B cell (primary cell): ENCODE measurements around the gene ATP8A2. TPM values are rescaled to one million over a fixed set of nuclear protein-coding genes. Genes with fewer than 3 reads are reported as not detected.

Source experiments
- ATAC-seq: fragments of 200-7000 bp; cut with Tn5 transposase; one replicate; pipeline ENCODE4 v1.10.0; 2021; ENCODE audit warnings: low read depth, mild to moderate bottlenecking, moderate number of reproducible peaks, moderate library complexity
- CTCF ChIA-PET: fragments of 350-600 bp; sonication (Branson Sonifier 250); formaldehyde crosslinking; loops from one replicate; lab custom pipeline; 2021; ENCODE audit warnings: antibody characterized with exemption, inconsistent platforms; lab: Charles Lee
- POLR2A ChIA-PET: fragments of 350-600 bp; sonication (Branson Sonifier 250); formaldehyde crosslinking; loops from one replicate; lab custom pipeline; 2021; ENCODE audit warnings: antibody characterized with exemption; lab: Charles Lee
- DNase-seq: peaks from one replicate; pipeline ENCODE4 v3.0.0; 2013
- H2AFZ ChIP-seq: 2 replicates; pipeline ENCODE4 v1.6.1; 2012; ENCODE audit warnings: mild to moderate bottlenecking, low read depth, low read length; ENCODE audit not compliant: insufficient read depth, poor library complexity, severe bottlenecking
- H3K27ac ChIP-seq, 2 donors: 1 replicate in 1 of 2; 2 replicates in 1 of 2; pipeline ENCODE4 v1.5.1; 2012 to 2013; ENCODE audit warnings: low read length in 2 of 2, mild to moderate bottlenecking in 2 of 2, moderate library complexity in 1 of 2
- H3K27me3 ChIP-seq, 4 experiments: fragments of 200-600 bp in 1 of 4; sonication (generic) in 1 of 4; replicated peaks in 1 of 4; 1 replicate in 2 of 4; 2 replicates in 2 of 4; pipeline versions ENCODE4 v1.6.1 to v1.7.0; 2013 to 2016; ENCODE audit warnings: low read length in 3 of 4, mild to moderate bottlenecking in 2 of 4, mixed read lengths in 1 of 4, moderate library complexity in 1 of 4; ENCODE audit not compliant: insufficient read depth in 4 of 4, control insufficient read depth in 3 of 4; ENCODE audit errors: control extremely low read depth in 1 of 4
- H3K36me3 ChIP-seq, 2 experiments: replicated peaks in 1 of 2; 1 replicate in 1 of 2; 2 replicates in 1 of 2; pipeline versions ENCODE4 v1.6.1 to v1.7.1; 2013; ENCODE audit warnings: low read length in 1 of 2; ENCODE audit not compliant: insufficient read depth in 2 of 2, control insufficient read depth in 1 of 2; ENCODE audit errors: control extremely low read depth in 1 of 2, extremely low read depth in 1 of 2
- H3K4me1 ChIP-seq, 2 donors: fragments of 200-600 bp in 1 of 2; sonication (generic) in 1 of 2; 1 replicate in 1 of 2; 2 replicates in 1 of 2; pipeline versions ENCODE4 v1.5.1 to v1.6.1; 2013 to 2017; ENCODE audit warnings: low read length in 2 of 2; ENCODE audit not compliant: control insufficient read depth in 2 of 2, insufficient read depth in 2 of 2
- H3K4me2 ChIP-seq: replicated peaks from 2 replicates; pipeline ENCODE3; 2012; ENCODE audit warnings: mild to moderate bottlenecking, low read depth, low read length; ENCODE audit not compliant: poor library complexity, severe bottlenecking
- H3K4me3 ChIP-seq, 5 experiments: fragments of 200-600 bp in 1 of 5; sonication (generic) in 1 of 5; 1 replicate in 3 of 5; 2 replicates in 2 of 5; pipeline versions ENCODE4 v1.5.1 to v1.7.0; 2011 to 2016; ENCODE audit warnings: low read length in 4 of 5, mild to moderate bottlenecking in 4 of 5, low read depth in 2 of 5, control low read depth in 1 of 5, moderate library complexity in 1 of 5; ENCODE audit not compliant: insufficient read depth in 1 of 5; ENCODE audit errors: control extremely low read depth in 1 of 5, extremely low read depth in 1 of 5
- H3K79me2 ChIP-seq: fragments of 200-600 bp; sonication (generic); one replicate; pipeline ENCODE4 v1.6.0; 2016; ENCODE audit warnings: low read length; ENCODE audit not compliant: control insufficient read depth, insufficient read depth
- H3K9ac ChIP-seq: fragments of 200-600 bp; sonication (generic); 2 replicates; pipeline ENCODE4 v1.6.1; 2017; ENCODE audit warnings: mild to moderate bottlenecking, low read length, moderate library complexity
- H3K9me3 ChIP-seq, 3 donors: one replicate each; pipeline versions ENCODE4 v1.6.1 to v1.7.1; 2013; ENCODE audit warnings: low read length in 2 of 3; ENCODE audit not compliant: control insufficient read depth in 2 of 3, insufficient read depth in 1 of 3; ENCODE audit errors: control extremely low read depth in 1 of 3
- H4K20me1 ChIP-seq: 2 replicates; pipeline ENCODE4 v1.6.0; 2012; ENCODE audit warnings: mild to moderate bottlenecking, low read length; ENCODE audit not compliant: insufficient read depth, control insufficient read depth, poor library complexity, severe bottlenecking
- H3K27ac Mint-ChIP-seq: one replicate; pipeline ENCODE4 v1.8.0; 2021; ENCODE audit warnings: mixed read lengths
- H3K27me3 Mint-ChIP-seq: one replicate; pipeline ENCODE4 v1.8.0; 2021; ENCODE audit warnings: mixed read lengths
- H3K4me1 Mint-ChIP-seq: one replicate; pipeline ENCODE4 v1.8.0; 2021; ENCODE audit warnings: mixed read lengths
- H3K4me3 Mint-ChIP-seq: one replicate; pipeline ENCODE4 v1.8.0; 2021; ENCODE audit warnings: mixed read lengths
- H3K9me3 Mint-ChIP-seq: one replicate; pipeline ENCODE4 v1.8.0; 2022; ENCODE audit warnings: mixed read lengths; ENCODE audit not compliant: insufficient read depth
- CTCF ChIP-seq: fragments of 200-600 bp; IDR thresholded peaks from one replicate; pipeline ENCODE4 v1.8.0; 2022; ENCODE audit warnings: antibody characterized with exemption, mild to moderate bottlenecking
- EZH2 ChIP-seq: IDR thresholded peaks from 2 replicates; pipeline ENCODE4 v1.6.1; 2012; ENCODE audit warnings: borderline replicate concordance, low read depth, mild to moderate bottlenecking, moderate library complexity, low read length; ENCODE audit not compliant: insufficient read depth, poor library complexity, severe bottlenecking
- WGBS: methylation state at CpG from one replicate; pipeline ENCODE4 v1.1.5; 2013; ENCODE audit warnings: missing lambda C conversion rate; ENCODE audit not compliant: insufficient coverage; 5-methylcytosine and 5-hydroxymethylcytosine counted together
- intact Hi-C: fragments of 100-400 bp; cut with micrococcal nuclease; formaldehyde crosslinking; loops from one replicate; pipeline ENCODE4 v1.10.0; 2022
- polyA plus RNA-seq: library from polyadenylated mRNA; depleted of rRNA; stranded (reverse); fragments of >200 nt; gene quantifications from 2 replicates; pipeline ENCODE4 v1.2.3, GENCODE V29; 2012
- total RNA-seq, 2 donors: library from RNA; stranded (reverse); fragments of 120-200 nt in 1 of 2; gene quantifications; 1 replicate in 1 of 2; 2 replicates in 1 of 2; pipeline versions ENCODE4 v1.2.3 to v1.2.4, GENCODE V29; 2013 to 2022

ATP8A2 gene
- total and polyA plus RNA-seq, 2 donors (not counting 1 experiment from before 2014, with no cell fraction given): not detected

GRCh38 chr13:25965596-25965995, 593.8 kb downstream of the ATP8A2 start:
- no peaks in the 10 kb centered on the region for H3K4me1 Mint-ChIP-seq
- no peak overlapping the region for H3K4me2 ChIP-seq
- no peaks in the 10 kb centered on the region for H3K27me3 ChIP-seq

GRCh38 chr13:25966086-25966485, 594.3 kb downstream of the ATP8A2 start:
- ChIA-PET CTCF (no interaction called here), POLR2A (no interaction called here)
- Mint-ChIP-seq H3K27me3 (no peaks in the 10 kb centered on the region), H3K4me1 (no peaks in the 10 kb centered on the region), H3K9me3 (no peaks in the 10 kb centered on the region), H3K4me3 (no peak overlapping the region), H3K27ac (no peak overlapping the region)
- TF ChIP-seq CTCF (no peak), EZH2 (no peak)
- Histone ChIP-seq H3K27me3 (no peaks in the 10 kb centered on the region), H2AFZ (no peak overlapping the region), H3K36me3 (no peaks in the 10 kb centered on the region), H3K27ac (no peak overlapping the region), H3K4me3 (no peak overlapping the region), H4K20me1 (no peaks in the 10 kb centered on the region), H3K4me1 (no peaks in the 10 kb centered on the region), H3K4me2 (no peak overlapping the region), H3K9ac (no peak overlapping the region), H3K79me2 (no peaks in the 10 kb centered on the region), H3K9me3 (no peaks in the 10 kb centered on the region)
- DNase-seq: no peak
- ATAC-seq: no peak
- 50% methylated on average over 1 of the region's 4 CpGs for WGBS
- intact Hi-C loops: no loop called here

More at GRCh38 chr13:25965596-25965995, 593.8 kb downstream of the ATP8A2 start:
- H2AFZ ChIP-seq: no peak overlapping the region
- H3K36me3 ChIP-seq: no peaks in the 10 kb centered on the region
- no peak for ATAC-seq
- no peak overlapping the region for H3K4me3 Mint-ChIP-seq
- ChIA-PET CTCF (no interaction called here), POLR2A (no interaction called here)
- no peak overlapping the region for H3K27ac Mint-ChIP-seq
- TF ChIP-seq CTCF: no peak
- no peak for TF ChIP-seq EZH2
- WGBS: no CpG with 5 or more reads among the region's 2 CpGs
- no peak overlapping the region for H3K9ac ChIP-seq
- no peaks in the 10 kb centered on the region for H3K9me3 ChIP-seq
- no peak overlapping the region for H3K27ac ChIP-seq
- no peaks in the 10 kb centered on the region for H3K27me3 Mint-ChIP-seq
- H3K4me3 ChIP-seq: no peak overlapping the region
- DNase-seq: no peak
- H3K9me3 Mint-ChIP-seq: no peaks in the 10 kb centered on the region
- H3K4me1 ChIP-seq: no peaks in the 10 kb centered on the region
- intact Hi-C loops: no loop called here
- H3K79me2 ChIP-seq: no peaks in the 10 kb centered on the region
- H4K20me1 ChIP-seq: no peaks in the 10 kb centered on the region
